SW480 (cell line): ENCODE results near the gene TOM1L1.
A peak's percentile ranks its signal among the peaks of the same experiment; 100 is the strongest.

ENCODE experiments used
- DNase-seq: peaks from one replicate; pipeline ENCODE4 v3.0.0-alpha.2; 2016; ENCODE audit warnings: low spot score

The TOM1L1 gene

GRCh38 chr17:54992797-54993639 is 92.4 kb downstream of the TOM1L1 start:
- peak; percentile 66 for DNase-seq

- DNase-seq = no peak
Observed at GRCh38 chr17:54996441-54996840, 95.8 kb downstream of the TOM1L1 start.

- no peak for DNase-seq
Observed at GRCh38 chr17:55002458-55002857, 101.8 kb downstream of the TOM1L1 start.

- DNase-seq = no peak
Observed at GRCh38 chr17:55004484-55004883, 103.8 kb downstream of the TOM1L1 start.

- DNase-seq = peak; percentile 4
Observed at GRCh38 chr17:55005520-55005919, 104.9 kb downstream of the TOM1L1 start.
